ENCODE results near the gene CLIP1.

CLIP1 gene

DNA sequence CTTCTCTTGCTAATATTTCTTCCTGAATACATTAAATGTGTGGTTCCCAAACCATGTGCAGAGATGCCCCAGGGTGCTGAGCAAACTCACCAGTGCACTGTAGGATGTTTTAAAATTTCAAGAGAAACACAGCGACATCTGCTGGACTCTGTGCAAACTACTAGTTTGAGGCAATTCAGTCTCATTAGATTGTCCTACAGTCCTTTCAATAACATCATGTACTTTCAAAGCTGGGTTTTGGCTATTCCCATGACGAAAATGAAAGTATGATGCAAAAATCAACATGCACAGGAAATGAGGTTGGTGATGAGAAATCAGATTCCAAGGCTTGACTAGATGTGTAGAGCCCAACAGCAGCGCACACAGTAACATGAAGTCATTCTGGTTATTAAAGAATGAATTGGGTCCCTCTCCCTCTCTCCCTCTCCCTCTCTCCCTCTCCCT lies 66.3 kb downstream of the CLIP1 start:
- H3K4me3 ChIP-seq (ENCODE audit: low read depth, low read length) = no peak overlapping the region
- DNase-seq (ENCODE audit: low read depth) = no peak
- TF ChIP-seq, protein P1, sequence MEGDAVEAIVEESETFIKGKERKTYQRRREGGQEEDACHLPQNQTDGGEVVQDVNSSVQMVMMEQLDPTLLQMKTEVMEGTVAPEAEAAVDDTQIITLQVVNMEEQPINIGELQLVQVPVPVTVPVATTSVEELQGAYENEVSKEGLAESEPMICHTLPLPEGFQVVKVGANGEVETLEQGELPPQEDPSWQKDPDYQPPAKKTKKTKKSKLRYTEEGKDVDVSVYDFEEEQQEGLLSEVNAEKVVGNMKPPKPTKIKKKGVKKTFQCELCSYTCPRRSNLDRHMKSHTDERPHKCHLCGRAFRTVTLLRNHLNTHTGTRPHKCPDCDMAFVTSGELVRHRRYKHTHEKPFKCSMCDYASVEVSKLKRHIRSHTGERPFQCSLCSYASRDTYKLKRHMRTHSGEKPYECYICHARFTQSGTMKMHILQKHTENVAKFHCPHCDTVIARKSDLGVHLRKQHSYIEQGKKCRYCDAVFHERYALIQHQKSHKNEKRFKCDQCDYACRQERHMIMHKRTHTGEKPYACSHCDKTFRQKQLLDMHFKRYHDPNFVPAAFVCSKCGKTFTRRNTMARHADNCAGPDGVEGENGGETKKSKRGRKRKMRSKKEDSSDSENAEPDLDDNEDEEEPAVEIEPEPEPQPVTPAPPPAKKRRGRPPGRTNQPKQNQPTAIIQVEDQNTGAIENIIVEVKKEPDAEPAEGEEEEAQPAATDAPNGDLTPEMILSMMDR (IDR thresholded peaks at IDR 0.05; ENCODE audit: control insufficient read depth, extremely low read depth, insufficient read depth) = peak; percentile 78

DNA sequence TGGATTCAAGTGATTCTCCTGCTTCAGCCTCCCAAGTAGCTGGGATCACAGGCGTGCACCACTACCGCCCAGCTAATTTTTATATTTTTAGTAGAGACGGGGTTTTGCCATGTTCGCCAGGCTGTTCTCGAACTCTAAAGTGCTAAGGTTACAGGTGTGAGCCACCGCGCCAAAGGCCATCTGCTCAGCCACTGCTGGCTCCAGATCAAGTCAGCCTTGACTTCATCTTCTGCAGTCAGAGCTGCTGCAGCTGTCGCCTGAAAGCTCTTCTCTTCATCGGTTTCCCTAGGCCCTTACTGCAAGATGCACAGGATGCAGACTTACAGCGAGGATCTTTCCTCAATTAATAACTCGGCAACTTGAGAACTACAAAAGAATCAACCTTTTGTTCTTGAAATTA lies 66.8 kb downstream of the CLIP1 start:
- H3K4me3 ChIP-seq (ENCODE audit: low read depth, low read length) = no peak overlapping the region
- TF ChIP-seq, protein P1 (IDR thresholded peaks at IDR 0.05; ENCODE audit: control insufficient read depth, extremely low read depth, insufficient read depth) = no peak
- DNase-seq (ENCODE audit: low read depth) = no peak

DNA sequence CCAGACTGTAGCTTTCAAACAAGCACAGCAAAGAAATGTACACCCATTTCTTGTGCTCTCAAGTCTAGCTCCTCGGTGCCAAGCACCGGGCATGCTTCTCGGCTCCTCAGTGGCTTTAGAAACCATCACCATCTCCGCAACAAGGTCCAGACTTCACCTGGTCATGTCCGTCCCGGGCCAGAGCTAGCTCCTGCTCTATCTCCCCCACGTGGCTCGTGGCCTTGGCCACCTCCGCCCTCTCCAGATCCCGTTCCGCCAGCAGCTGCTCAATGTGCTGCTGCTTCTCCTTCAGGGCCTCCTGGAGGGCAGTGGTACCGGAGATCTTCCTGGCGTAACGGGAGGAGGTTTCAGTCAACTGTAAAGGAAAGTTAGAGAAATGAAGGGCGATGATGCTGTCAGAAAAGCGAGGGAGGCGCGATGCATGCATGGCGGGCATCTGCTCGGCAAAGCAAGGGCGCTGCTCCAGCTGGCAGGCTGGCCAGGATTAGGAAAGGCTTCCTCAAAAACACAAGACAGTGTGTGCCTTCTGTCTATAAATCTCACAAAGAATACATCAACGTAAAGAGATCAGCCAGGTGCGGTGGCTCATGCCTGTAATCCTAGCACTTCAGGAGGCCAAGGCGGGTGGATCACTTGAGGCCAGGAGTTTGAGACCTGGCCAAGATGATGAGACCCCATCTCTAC lies 67.4 kb downstream of the CLIP1 start:
- no peak for DNase-seq (ENCODE audit: low read depth)
- TF ChIP-seq, protein P1 (IDR thresholded peaks at IDR 0.05; ENCODE audit: control insufficient read depth, extremely low read depth, insufficient read depth) = no peak
- no peak overlapping the region for H3K4me3 ChIP-seq (ENCODE audit: low read depth, low read length)

DNA sequence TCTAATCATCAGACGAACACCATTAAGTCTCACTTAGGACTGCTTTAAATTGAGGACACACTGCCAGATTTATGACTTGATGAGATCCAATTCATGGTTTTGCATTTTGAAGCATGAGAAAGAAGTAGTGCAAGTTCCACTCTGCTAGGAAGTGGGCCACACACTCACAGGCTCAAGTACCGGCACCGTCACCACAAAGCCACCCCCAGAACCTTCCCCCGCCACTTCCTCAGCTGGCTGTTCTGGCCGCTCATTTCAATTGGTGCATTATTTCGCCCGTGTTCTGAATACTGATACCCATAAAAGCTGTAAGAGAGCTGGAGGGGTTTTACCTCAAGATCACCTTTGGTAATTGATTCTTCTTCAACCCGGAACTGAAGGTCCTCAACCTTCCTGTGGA lies 70.1 kb downstream of the CLIP1 start:
- TF ChIP-seq, protein P1 (IDR thresholded peaks at IDR 0.05; ENCODE audit: control insufficient read depth, extremely low read depth, insufficient read depth) = no peak
- no peak overlapping the region for H3K4me3 ChIP-seq (ENCODE audit: low read depth, low read length)
- DNase-seq (ENCODE audit: low read depth) = no peak

DNA sequence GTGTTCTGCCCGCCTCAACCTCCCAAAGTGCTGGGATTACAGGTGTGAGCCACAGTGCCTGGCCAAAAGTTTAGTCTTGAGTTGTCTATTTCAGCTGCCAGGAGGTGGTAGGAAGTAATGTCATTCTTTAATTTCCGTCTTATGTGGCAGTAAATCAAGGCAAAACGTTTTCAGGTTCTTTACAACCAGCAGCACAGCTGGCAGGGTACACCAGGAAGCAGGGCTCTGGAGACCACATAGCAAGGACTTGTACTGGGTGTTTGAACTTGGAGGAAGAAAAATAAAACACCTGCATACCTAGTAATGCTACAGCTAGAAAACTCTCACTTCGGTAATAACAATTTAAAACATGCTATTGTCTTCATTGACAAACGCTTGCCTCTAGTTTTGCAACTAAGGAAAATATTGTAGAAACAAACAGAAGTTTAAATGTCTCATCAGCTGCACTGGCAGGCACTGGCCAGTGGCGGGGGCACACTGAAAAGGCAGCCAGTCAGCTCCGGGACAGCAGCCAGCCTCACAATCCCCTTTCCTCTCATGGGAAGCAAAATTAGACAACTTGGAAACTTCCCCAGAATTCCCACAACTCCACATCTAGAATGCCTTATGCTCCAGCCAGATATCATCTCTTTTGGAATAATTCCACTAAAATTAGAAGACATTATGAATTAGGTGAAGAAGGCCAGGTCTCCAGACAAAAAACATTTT lies 72.2 kb downstream of the CLIP1 start:
- no peak for DNase-seq (ENCODE audit: low read depth)
- H3K4me3 ChIP-seq (ENCODE audit: low read depth, low read length) = no peak overlapping the region
- TF ChIP-seq, protein P1 (IDR thresholded peaks at IDR 0.05; ENCODE audit: control insufficient read depth, extremely low read depth, insufficient read depth) = 0 out of 2 replicates have a peak, but pooled peaks have one; percentile 7

DNA sequence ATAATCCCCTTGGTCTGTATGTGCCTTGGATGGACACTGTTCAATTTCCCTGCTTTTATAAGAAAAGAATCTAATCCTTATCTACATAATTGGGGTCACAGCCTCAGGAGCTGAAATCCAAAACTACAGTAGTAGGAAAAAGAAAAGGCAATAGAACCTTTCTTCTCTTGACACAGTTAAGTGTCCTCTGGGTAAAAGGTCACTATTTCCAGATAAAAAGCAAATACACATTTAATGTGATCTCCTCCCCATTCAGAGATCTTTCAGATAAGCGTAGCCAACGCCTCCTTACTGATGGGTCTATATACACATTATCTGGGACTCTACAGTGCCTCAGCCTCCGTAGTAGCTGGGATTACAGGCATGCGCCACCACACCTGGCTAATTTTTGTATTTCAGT lies 73.4 kb downstream of the CLIP1 start:
- DNase-seq (ENCODE audit: low read depth) = no peak
- H3K4me3 ChIP-seq (ENCODE audit: low read depth, low read length) = no peak overlapping the region
- TF ChIP-seq, protein P1 (IDR thresholded peaks at IDR 0.05; ENCODE audit: control insufficient read depth, extremely low read depth, insufficient read depth) = no peak
